Measurements from ENCODE around the gene NOVA2.

Gene NOVA2

DNA sequence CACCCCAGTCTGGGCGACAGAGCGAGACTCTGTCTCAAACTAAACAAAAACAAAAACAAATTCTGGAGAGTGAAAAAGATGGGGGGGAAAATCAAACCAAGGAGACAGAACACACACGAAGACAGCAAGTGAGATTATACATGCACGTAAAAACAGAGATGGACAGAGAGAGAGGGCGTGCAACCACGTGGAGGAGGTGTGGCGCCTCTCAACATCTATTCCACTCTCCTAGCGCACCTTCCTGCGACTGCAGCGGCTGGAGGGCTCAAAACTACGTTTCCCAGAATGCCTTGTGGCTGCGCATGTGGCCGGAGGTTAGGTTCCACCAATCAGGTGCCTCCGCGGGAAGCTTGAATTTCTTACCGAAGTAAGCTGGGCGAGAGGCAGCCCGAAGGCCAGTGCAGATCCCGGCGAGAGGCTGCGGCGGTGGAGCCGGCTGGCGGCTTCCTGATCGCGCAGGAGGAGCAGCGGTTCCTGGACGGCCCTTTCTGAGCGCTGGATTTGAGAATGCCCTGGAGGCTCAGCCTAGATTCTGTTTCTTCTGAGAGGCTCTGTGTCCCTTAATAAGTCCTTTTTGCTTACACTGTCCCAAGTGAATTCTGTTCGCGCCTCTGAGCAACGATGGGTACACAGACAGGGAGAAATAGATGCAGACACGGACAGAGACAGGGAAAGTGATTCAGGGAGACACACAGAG is 46.0 kb downstream of the NOVA2 start:
- DNase-seq (ENCODE audit: low read depth in 2 of 3, low spot score in 1 of 3): peak; percentile 82 to 83 (median 82)

DNA sequence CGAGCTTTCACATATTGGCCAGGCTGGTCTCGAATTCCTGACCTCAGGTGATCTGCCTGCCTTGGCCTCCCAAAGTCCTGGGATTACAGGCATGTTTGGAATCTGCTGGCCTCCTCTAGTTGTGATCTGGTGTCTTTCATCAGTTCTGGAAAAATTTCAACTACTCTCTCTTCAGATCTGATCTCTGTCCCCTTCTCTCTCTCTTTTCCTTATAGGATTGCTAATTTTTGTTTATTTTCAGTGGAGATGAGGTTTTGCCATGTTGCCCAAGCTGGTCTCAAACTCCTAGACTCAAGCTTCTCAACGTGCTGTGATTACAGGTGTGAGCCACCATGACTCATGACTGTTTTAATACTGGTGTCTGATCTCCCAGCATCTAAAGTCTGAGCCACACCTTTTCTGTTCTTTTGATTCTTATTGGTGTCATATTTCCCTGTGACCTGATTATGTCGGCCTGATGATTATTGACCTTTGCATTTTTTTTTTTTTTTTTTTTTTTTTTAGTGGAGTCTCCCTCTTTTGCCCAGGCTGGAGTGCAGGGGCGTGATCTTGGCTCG is 48.7 kb downstream of the NOVA2 start:
- DNase-seq (ENCODE audit: low read depth in 2 of 3, low spot score in 1 of 3): no peak

DNA sequence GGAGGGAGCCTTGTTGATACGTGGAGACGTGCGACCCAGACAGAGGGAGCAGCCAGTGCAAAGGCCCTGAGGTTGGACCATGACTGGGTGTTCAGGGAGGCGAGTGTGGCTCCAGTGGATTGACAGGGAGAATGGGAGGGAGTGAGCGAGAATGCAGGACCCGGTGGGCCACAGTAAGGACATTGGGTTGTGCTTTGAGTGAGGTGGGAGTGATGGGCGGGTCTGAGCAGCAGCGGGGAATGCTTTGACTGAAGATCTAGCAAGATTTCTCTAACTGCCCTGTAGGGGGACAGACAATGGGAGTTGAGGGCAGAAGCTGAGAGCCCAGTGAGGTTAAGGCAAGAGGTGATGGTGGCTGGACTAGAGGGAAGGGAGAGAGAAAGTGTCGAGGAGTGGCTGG is 51.4 kb downstream of the NOVA2 start:
- DNase-seq (ENCODE audit: low read depth in 2 of 3, low spot score in 1 of 3): no peak

DNA sequence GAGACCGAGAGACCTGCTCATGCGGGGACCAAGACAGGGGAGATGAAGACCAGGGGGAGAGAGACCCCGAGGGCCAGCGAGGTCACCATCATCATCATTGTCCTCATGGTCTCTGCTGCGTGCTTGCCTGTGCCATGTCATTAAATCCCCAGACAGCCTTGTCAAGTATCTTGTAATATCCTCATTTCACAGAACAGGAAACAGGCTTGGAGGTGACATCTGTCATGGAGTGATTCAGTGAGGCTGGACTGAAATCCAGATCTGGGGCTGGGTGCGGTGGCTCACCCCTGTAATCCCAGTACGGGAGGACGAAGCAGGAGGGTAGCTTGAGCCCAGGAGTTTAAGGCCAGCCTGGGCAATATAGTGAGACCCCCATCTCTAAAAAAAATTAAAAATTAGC is 53.2 kb downstream of the NOVA2 start:
- DNase-seq (ENCODE audit: low read depth in 2 of 3, low spot score in 1 of 3): no peak

DNA sequence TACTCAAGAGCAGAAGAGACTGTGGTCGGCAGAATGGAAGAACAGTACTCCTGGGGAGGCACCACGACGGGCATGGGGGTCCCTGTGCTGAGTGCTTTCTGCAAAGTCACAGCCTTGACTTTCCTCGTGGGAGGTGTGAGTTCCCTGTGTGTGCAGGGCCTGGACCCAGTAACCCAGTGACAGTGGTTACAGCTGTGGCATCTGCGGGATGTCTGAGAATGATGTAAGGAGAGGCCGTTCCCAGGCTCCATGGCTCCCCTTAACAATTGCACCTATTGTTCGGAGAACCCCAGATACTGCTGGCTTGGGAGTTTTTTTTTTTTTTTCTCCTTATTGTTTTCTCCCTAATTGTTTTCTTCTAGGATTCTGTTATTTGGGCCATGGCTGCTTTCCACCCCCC is 54.0 kb downstream of the NOVA2 start:
- DNase-seq (ENCODE audit: low read depth in 2 of 3, low spot score in 1 of 3): no peak

DNA sequence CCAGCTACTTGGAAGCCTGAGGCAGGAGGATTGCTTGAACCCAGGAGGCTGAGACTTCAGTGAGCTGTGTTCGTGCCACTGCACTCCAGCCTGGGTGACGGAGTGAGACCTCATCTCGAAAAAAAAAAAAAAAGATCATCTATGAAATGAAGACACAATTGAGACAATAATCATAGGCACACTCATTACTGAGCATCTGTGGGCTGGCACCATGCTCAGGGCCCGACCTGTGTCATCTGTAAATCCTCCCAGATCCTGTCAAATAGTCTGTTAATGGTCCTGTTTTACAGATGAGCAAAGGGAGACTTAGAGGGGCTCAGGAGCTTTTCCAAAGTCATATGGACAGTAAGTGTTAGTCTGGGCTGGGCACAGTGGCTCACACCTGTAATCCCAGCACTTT is 54.9 kb downstream of the NOVA2 start:
- no peak for DNase-seq (ENCODE audit: low read depth in 2 of 3, low spot score in 1 of 3)

DNA sequence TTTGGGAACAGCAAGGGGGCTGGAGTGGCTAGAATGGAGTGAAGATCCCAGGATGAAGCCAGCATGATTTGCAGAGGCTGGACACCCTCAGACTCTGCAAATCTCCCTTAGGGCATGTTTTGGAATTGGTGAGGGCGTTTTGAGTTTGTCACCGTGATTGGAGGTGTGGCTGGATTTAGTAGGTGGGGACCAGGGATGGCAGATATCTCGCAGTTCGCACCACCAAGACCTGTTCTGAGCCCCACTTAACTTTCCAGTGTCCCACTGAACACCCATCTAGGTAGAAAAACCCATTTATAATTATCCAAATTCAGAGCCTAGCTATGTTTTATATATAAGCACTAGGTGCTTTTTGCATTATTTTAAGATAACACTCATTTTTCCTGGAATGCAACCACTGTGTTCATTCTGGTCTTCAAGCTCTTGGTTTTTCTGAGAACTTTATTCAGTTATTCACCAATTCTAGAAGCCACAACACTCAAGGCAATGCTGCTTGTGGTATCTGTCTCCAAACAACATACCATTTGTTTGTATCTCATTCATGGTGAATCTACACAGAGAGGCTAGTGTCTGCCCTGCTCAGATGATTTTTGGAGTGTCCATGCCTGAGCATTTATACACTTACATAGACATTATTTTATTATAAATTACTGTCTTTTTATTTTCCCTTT is 56.1 kb downstream of the NOVA2 start:
- no peak for DNase-seq (ENCODE audit: low read depth in 2 of 3, low spot score in 1 of 3)

DNA sequence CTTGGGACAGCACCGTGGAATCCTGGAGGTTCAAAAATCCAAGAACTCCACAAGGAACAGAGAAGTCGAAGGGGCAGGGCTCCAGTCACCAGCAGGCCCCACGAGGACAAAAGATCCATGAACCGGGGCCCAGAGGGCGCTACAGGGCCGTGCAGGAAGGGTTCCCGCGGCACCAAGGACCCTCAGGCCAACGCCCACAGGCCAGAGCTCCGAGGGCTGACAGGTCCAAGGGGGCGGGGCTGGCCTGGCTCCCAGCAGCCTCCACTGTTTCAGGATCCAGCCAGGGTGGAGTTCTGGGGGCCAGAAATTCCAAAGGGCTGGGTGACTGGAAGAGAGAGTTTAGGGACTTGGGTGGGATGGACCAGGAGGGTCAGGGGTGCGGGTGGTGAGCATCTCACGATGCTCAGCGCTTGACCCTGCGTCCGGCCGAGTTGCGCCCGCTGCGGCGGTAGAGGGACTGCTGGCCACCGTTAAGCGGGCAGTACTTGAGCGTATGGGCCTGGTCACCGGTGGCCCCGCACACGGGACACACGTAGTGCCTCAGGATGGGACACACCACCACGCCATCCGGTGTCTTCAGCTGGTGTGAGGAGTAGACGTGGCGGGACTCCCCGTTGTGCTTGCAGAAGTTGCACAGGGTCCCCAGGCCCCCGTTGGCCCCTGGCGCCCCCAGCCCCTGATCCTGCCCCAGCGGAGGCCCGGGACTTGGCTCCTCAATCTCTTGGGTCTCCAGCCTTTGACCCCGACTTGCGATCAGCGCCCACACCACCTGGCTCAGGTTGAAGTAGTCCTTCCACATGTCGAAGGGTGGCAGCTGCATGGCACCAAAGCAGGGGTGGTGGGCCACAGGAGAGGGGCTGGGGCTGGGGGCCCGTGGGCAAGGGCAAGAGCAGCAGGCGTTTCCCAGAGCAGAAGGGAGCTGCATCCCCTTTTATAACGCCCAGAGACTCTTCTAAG is 59.5 kb downstream of the NOVA2 start, which contains the start of gene NANOS2:
NANOS2 (minus strand) TSS at position 905 of the 957 bp plus-strand sequence; CDS start at position 820, 85 bp downstream.
- DNase-seq (ENCODE audit: low read depth in 2 of 3, low spot score in 1 of 3): no peak

DNA sequence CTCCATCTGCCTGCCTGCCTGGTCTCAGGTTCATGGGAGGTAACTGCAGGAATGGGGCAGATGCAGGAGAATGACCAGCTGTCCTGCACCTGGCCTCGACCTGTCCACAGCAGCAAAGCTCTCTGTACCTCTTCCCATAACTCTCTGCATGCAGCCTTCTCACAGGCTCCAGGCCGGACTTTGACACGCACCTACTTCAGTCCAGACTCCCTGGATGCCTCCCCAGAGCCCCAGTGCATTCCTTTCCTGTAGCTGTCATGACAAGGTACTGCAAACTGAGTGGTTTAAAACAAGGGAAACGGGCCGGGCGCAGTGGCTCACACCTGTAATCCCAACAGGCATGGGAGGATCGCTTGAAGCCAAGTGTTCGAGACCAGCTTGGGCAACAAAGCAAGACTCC is 62.4 kb downstream of the NOVA2 start:
- DNase-seq (ENCODE audit: low read depth in 2 of 3, low spot score in 1 of 3): no peak

DNA sequence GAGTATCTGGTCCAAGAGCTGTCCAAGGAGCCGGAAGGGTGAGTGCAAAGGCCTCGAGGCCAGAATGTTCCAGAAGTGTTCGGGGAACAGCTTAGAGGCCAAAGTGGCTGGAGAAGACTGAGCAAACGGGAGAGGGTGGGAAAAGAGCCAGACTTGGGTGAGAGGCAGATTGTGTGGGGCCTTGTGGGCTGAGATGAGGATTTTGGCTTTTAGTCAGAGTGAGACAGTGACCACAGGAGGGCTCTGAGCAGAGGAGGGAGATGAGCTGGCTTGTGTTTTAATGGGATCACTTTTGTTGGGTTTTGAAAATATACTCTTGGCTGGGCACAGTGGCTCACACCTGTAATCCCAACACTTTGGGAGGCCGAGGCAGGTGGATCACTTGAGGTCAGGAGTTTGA is 64.7 kb downstream of the NOVA2 start:
- no peak for DNase-seq (ENCODE audit: low read depth in 2 of 3, low spot score in 1 of 3)

DNA sequence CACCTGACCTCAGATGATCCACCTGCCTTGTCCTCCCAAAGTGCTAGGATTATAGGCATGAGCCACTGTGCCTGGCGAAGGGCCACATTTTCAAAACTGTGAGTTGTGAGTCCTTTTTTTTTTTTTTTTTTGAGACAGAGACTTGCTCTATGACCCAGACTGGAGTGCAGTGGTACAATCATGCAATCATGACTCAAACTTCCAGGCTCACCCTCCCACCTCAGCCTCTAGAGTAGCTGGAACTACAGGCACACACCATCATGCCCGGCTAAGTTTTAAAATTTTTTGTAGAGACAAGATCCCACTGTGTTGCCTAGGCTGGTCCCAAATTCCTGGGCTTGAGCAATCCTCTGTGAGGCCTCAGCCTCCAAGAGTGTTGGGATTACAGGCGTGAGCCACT is 67.4 kb downstream of the NOVA2 start:
- DNase-seq (ENCODE audit: low read depth in 2 of 3, low spot score in 1 of 3): no peak

DNA sequence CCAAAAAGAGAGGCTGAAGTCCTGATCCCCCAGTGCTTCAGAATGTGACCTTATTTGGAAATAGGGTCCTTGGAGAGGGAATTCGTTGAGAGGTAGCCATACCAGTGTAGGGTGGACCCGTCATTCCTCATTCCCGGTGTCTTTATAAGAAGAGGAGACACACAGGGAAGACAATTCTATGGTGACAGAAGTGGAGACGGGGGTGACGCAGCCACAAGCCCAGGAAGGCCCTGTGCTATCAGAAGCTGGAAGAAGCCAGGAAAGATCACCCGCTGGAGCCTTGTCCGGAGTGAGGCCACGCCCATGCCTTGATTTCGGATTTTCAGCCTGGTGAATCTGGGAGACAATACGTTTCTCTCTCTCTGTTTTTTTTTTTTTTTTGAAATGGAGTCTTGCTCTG is 68.7 kb downstream of the NOVA2 start:
- DNase-seq (ENCODE audit: low read depth in 2 of 3, low spot score in 1 of 3): no peak

DNA sequence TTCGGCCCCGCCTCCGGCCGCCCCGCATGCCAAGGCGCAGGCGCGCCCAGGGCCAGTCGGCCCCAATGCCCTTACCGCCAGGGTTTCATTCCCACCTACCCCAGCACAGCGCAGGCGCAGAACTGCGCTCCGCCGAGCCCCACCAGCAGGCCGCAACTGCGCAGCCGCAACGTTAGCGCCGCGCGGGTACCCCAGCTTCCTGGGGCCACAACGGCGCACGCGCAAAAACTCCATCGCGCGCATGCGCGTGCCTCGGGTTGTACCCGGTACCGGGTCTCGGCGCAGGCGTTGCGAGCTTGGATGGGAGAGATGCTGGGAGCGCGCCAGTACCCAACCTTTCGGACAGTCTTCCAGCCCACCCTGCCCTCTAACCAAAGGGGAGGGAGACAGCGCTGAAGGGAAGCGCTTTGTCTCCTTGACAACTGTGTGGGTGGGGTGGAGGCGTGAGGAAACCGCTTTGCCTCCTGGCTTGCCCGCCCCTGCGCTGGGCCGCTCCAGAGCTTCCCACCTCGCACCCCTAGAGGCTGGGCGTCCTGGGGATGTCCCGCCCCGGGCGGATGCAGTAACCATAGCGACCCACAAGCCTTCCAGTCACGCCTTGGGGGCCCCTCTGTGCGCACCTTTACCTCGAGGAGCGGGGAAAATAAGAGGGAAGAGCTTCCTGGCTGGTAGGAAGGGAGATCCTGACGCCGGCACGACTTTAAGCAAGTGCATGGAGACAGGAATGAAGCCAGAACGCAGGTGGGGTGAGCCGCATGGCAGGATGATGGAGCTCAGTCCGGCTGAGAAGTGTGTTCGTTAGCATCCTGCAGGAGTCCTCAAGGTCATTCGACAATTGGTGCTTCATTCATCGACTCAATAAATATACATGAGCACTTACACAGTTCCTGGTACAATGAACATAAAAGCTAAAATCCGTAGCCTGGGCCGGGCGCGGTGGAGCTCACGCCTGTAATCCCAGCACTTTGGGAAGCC is 70.7 kb downstream of the NOVA2 start:
- peak; percentile 97 to 99 (median 98) for DNase-seq (ENCODE audit: low read depth in 2 of 3, low spot score in 1 of 3)

DNA sequence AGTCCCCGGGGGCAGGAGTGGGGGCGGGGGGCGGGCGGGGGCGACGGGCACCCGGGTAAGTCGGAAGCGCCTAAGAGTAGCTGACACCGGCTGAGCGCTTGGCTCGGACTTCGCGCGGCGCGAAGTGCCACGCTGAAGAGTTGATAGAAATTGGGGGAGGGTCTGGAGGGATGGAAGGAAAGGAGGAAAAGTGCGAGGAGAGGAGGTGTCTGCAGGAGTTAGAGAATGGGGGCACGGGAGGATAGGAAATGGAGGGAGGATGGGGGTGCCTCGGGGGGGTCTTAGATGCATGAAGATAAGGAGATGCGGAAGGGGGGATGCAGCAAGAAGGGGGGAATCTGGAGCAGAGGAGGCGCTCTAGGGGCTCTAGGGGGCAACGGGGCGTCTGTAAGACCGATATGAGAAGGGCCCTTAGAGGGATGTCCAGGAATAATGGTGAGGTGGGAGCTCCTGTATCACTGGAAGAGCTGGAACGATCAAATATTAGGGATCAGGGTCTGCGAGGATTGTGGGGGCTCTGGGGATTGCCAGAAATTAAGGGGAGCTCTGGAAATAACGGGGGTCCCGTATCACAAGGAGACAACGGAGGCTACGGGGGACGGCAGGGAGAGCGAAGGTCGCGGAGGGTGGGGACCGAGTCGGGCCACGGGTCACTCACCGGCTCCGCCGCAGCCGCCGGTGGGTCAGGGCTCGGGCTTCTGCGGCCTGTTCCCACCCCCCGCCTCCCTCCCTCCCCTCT is 71.6 kb downstream of the NOVA2 start, which contains the start of gene MYPOP:
MYPOP (minus strand) TSS at position 702 of the 739 bp plus-strand sequence. CDS start 840 bp downstream, outside the sequence.
- no peak for DNase-seq (ENCODE audit: low read depth in 2 of 3, low spot score in 1 of 3)

DNA sequence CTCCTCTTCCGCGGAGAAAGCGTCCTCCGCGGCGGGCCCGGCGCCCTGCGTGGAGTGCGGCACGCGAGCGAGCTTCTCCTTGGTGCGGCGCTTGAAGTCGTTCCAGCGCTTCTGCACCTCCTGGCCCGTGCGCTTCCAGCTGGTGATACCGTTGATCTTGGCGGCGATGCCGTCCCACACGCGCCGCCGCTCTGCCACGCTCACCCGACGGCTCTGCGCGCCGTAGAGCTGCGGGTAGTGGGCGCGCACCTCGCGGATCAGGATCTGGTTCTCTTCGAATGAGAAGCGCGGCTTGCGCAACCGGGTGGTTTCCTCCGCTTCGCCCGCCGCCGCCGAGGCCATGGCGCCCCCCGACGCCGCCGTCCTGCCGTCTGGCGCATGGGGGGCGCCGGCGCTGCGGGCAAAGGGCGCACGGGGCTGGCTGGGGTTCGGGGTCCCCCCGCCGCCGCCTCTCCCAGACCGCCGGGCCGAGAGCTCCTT is 72.2 kb downstream of the NOVA2 start:
- no peak for DNase-seq (ENCODE audit: low read depth in 2 of 3, low spot score in 1 of 3)

DNA sequence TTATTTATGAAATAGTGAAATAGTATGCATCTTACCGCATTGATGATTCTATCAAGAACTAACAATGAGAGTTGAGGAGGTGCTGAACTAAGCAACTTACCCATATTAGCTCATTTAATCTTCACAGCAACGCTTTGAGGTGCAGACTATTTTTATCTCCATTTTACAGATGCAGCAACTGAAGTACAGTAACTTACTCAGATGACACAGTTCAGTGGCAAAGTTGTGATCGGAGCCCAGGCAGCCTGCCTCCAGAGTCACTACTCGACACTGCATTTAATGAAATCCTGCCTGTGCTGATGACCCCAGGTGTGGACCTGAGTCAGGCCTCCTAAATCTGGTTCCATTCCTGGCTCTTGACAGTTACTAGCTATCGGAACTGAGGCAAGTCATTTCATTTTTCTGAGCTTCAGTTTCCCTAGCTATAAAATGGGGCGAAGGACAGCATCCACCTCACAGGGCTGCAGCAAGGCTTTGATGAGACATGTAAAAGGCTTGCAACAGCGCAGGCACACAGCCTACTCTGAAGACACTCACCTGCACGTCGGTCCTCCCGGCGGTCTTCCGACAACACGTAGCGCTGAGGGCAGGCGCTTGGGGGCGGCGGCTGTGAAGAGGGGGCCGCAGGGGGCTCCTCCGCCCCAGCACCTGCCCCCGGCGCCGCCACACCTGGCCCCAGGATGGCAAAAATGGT is 72.8 kb downstream of the NOVA2 start:
- no peak for DNase-seq (ENCODE audit: low read depth in 2 of 3, low spot score in 1 of 3)

DNA sequence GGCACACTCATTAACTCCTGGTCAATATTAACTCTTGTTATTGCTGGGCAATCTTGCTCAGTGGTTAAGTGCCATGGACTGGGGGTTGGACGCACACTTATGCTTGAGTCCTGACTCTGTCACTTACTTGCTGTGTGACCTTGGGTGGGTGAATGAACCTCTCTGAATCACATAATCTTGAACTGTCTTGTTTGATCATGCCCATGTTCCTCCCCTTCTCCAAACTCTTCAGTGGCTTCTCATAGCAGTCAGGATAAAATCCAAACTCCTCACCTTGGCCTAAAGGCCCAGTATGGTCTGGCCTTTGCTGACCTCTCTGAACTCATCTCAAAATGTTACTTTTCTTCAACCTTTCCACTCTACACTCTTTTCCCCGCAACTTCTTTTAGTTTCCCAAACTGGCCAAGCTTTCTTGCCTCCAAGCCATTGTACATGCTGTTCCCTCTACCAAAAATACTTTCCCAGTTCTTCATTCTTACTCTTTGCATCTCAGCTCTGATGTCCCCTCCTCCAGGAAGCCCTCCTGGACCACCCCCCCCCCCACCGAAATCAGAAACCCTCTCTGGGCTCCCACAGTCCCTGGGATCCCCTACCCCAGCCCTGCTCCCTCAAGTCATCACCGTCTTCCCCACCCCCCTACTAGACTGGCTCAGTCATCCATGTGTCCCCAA is 73.6 kb downstream of the NOVA2 start:
- DNase-seq (ENCODE audit: low read depth in 2 of 3, low spot score in 1 of 3): no peak

DNA sequence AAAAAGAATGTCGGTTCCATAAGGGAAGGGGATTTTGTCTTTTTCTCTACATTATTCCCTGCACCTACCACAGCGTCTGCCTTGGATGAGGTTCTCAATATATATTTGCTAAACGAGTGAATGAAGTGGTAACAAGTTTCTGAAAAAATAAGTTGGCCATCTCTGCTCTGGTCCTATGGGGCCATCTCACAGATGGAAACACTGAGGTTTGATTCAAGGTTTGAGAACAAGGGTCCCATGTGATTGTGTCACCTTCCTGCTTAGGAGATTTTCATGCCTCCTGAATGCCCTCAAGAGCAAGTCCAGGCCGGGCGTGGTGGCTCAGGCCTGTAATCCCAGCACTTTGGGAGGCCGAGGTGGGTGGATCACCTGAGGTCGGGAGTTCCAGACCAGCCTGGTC is 74.4 kb downstream of the NOVA2 start:
- no peak for DNase-seq (ENCODE audit: low read depth in 2 of 3, low spot score in 1 of 3)

Data from stimulated activated CD4-positive, alpha-beta T cell treated with anti-CD3 and anti-CD28 coated beads, Interleukin-12 subunit alpha, Interleukin-12 subunit beta, amount 100 ng/mL, for 48 hours (primary cell).